Lung (tissue), 12 donors: ENCODE measurements around the gene AGRN. TPM values are rescaled to one million over a fixed set of nuclear protein-coding genes. Genes with fewer than 3 reads are reported as not detected.
"Not testable (repeated sequence)": the region's sequence is repeated elsewhere in the genome, so short reads cannot be mapped to it uniquely, and the experiment has no call there.

ENCODE experiments used
- ATAC-seq: fragments of 200-7000 bp; cut with Tn5 transposase; one replicate; pipeline ENCODE4 v1.9.1; 2020; ENCODE audit warnings: moderate number of reproducible peaks; ENCODE audit not compliant: insufficient read depth, low FRiP score
- DNase-seq, 3 donors: peaks; one replicate each; pipeline ENCODE4 v3.0.0-alpha.2; 2013 to 2017
- H3K27ac ChIP-seq, 2 donors: one replicate each; pipeline ENCODE4 v1.5.1; 2013; ENCODE audit warnings: mild to moderate bottlenecking in 2 of 2, moderate library complexity in 2 of 2, control low read depth in 1 of 2, inconsistent platforms in 1 of 2, low read depth in 1 of 2, low read length in 1 of 2
- H3K27me3 ChIP-seq, 3 donors: one replicate each; pipeline ENCODE4 v1.5.1; 2013; ENCODE audit warnings: low read length in 2 of 3; ENCODE audit not compliant: control insufficient read depth in 3 of 3, insufficient read depth in 3 of 3
- H3K36me3 ChIP-seq, 4 donors: one replicate each; pipeline ENCODE4 v1.5.1; 2013; ENCODE audit warnings: low read length in 4 of 4, mild to moderate bottlenecking in 1 of 4, moderate library complexity in 1 of 4; ENCODE audit not compliant: control insufficient read depth in 4 of 4, insufficient read depth in 4 of 4
- H3K4me1 ChIP-seq, 5 donors: one replicate each; pipeline ENCODE4 v1.5.1; 2013; ENCODE audit warnings: low read length in 5 of 5, mild to moderate bottlenecking in 2 of 5, moderate library complexity in 1 of 5; ENCODE audit not compliant: control insufficient read depth in 5 of 5, insufficient read depth in 5 of 5
- H3K4me3 ChIP-seq: one replicate; pipeline ENCODE4 v1.5.1; 2013; ENCODE audit warnings: mild to moderate bottlenecking, control low read depth, moderate library complexity
- H3K9ac ChIP-seq, 2 donors: one replicate each; pipeline ENCODE4 v1.5.1; 2013; ENCODE audit warnings: low read length in 2 of 2, control low read depth in 1 of 2; ENCODE audit not compliant: insufficient read depth in 1 of 2
- H3K9me3 ChIP-seq, 4 donors: one replicate each; pipeline ENCODE4 v1.5.1; 2013; ENCODE audit warnings: low read length in 3 of 4, mild to moderate bottlenecking in 1 of 4, moderate library complexity in 1 of 4; ENCODE audit not compliant: control insufficient read depth in 4 of 4, insufficient read depth in 3 of 4
- CTCF ChIP-seq: IDR thresholded peaks from 2 replicates; pipeline ENCODE4 v1.5.1; 2012; ENCODE audit warnings: mild to moderate bottlenecking; ENCODE audit errors: control extremely low read depth, extremely low read depth
- WGBS, 2 donors: extraction: QIAGEN DNeasy Blood & Tissue Kit; methylation state at CpG; one replicate each; pipeline ENCODE4 v1.1.7; 2013; 5-methylcytosine and 5-hydroxymethylcytosine counted together
- polyA plus RNA-seq, 2 donors: library from polyadenylated mRNA; stranded (reverse); fragments of 200-250 nt; gene quantifications; one replicate each; pipeline ENCODE4 v1.2.1, GENCODE V29; 2013
- total RNA-seq, 2 donors: library from RNA; depleted of rRNA in 1 of 2; stranded (reverse); fragments of >200 nt in 1 of 2; gene quantifications; one replicate each; pipeline ENCODE4 v1.2.1, GENCODE V29; 2014 to 2021
- donor health status: control.
- donor health status: control.
- donor health status: Bipolar disorder and iron deficiency.
- donor health status: healthy.
- donor health status: DM: yes; HTN: yes; CAD: no.

Gene AGRN
- total and polyA plus RNA-seq, 4 donors: 30.7 to 124 (median 85.2) TPM

GRCh38 chr1:1013105-1013921, 6.6 kb upstream of the AGRN start, which contains the start of gene ISG15:
TSS of gene ISG15 (plus strand) at chr1:1013497. CDS start at chr1:1013574, 77 bp downstream.
- Histone ChIP-seq H3K27ac (peak within 1 kb of the TSS; percentile 46 to 95), H3K4me3 (peak within 1 kb of the TSS; percentile 68), H3K36me3 (no peaks in the 10 kb centered on the region), H3K9me3 (no peaks in the 10 kb centered on the region), H3K27me3 (no peaks in the 10 kb centered on the region), H3K4me1 (peaks cover 0 to 16% (median 3%) of the 10 kb centered on the region in 5 donors), H3K9ac (peak within 1 kb of the TSS in 1 of 2 donors; percentile 96)
- WGBS, 2 donors: 2 to 6% methylated on average over 26 to 30 of the region's 30 CpGs
- no peak for TF ChIP-seq CTCF
- ATAC-seq: peak; percentile 92
- DNase-seq: peak; percentile 93 to 96 (median 96)

GRCh38 chr1:1013922-1014648, 5.8 kb upstream of the AGRN start:
- WGBS, 2 donors: 53 to 80% methylated on average over 41 of the region's 41 CpGs
- no peak for TF ChIP-seq CTCF
- ATAC-seq (no peak), DNase-seq (peak; percentile 45 to 50 (median 49))
- no peaks in the 10 kb centered on the region for H3K9me3 ChIP-seq
- H3K9ac ChIP-seq: peak overlapping the region in 1 of 2 donors; percentile 73
- no peaks in the 10 kb centered on the region for H3K36me3 ChIP-seq
- H3K27me3 ChIP-seq: no peaks in the 10 kb centered on the region
- peak overlapping the region; percentile 68 for H3K4me3 ChIP-seq
- peaks cover 0 to 19% (median 3%) of the 10 kb centered on the region in 5 donors for H3K4me1 ChIP-seq
- peak overlapping the region; percentile 46 to 95 for H3K27ac ChIP-seq

GRCh38 chr1:1014799-1015681, 4.9 kb upstream of the AGRN start:
- DNase-seq: no peak
- Histone ChIP-seq H3K4me1 (peaks cover 0 to 19% (median 3%) of the 10 kb centered on the region in 5 donors), H3K36me3 (no peaks in the 10 kb centered on the region), H3K27ac (peak overlapping the region in 1 of 2 donors; percentile 4), H3K9me3 (no peaks in the 10 kb centered on the region), H3K4me3 (no peak overlapping the region), H3K27me3 (no peaks in the 10 kb centered on the region), H3K9ac (no peak overlapping the region)
- no peak for ATAC-seq
- no peak for TF ChIP-seq CTCF
- WGBS, 2 donors: 77 to 79% methylated on average over 20 of the region's 20 CpGs

- H3K4me1 ChIP-seq: peaks cover 0 to 30% (median 6%) of the 10 kb centered on the region in 5 donors
- H3K27me3 ChIP-seq, H3K9me3 ChIP-seq, H3K27ac ChIP-seq, ATAC-seq, H3K4me3 ChIP-seq, H3K36me3 ChIP-seq, H3K9ac ChIP-seq, DNase-seq: not testable (repeated sequence)
- WGBS, 2 donors: 81 to 89% methylated on average over 16 to 17 of the region's 17 CpGs
These were observed 2.3 kb upstream of the AGRN start for GRCh38 chr1:1017397-1018320.
